Vagina (tissue), 2 donors: ENCODE measurements around the gene FZR1.

Source experiments
- CTCF ChIP-seq, 3 experiments: fragments of 450-650 bp in 2 of 3; fragments of 200-600 bp in 1 of 3; sonication (generic) in 1 of 3; IDR thresholded peaks; one replicate each; pipeline ENCODE4 v1.5.1; 2017 to 2019; ENCODE audit warnings: antibody characterized with exemption in 3 of 3, mild to moderate bottlenecking in 2 of 3, moderate library complexity in 2 of 3
- POLR2A ChIP-seq, 2 donors: fragments of 450-650 bp; IDR thresholded peaks; one replicate each; pipeline ENCODE4 v1.6.1; 2017; ENCODE audit warnings: antibody characterized with exemption in 2 of 2, mild to moderate bottlenecking in 2 of 2, moderate library complexity in 2 of 2
- POLR2AphosphoS5 ChIP-seq, 2 donors: sonication (generic); formaldehyde crosslinking; IDR thresholded peaks; one replicate each; pipeline ENCODE4 v1.9.0; 2017; ENCODE audit warnings: antibody characterized with exemption in 2 of 2, mild to moderate bottlenecking in 2 of 2, low read depth in 1 of 2; ENCODE audit not compliant: insufficient read depth in 1 of 2

DNA sequence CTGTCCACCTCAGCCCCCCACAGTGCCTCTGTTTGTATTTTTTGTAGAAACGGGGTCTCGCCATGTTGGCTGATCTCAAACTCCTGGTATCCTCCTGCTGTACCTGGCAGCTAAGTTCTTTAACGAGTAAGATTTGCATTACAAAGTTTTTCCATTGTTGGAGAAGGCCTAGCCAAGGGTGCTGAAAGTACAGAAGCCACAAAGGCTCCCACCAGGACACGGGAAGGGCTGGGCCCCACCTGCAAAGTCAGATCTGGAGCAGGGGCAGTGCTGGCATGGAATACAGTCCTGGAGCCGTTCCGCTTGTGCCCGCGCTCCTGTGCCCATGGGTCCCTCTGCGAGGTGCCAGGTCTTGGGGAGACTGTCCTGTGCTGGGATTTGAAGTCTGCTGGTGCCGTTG lies 12.1 kb downstream of the FZR1 start:
- TF ChIP-seq CTCF (IDR thresholded peaks at IDR 0.05) (no peak), POLR2A (IDR thresholded peaks at IDR 0.05) (no peak), POLR2AphosphoS5 (IDR thresholded peaks at IDR 0.05; ENCODE audit: insufficient read depth in 1 of 2, low read depth in 1 of 2) (no peak)
